ENCODE data around the gene CCDC92. TPM values are rescaled to one million over a fixed set of nuclear protein-coding genes. Genes with fewer than 3 reads are reported as not detected.

The CCDC92 gene
- total RNA-seq, 1 donor from 2014 or later = 17.6 TPM

GRCh38 chr12:123891516-123892179, 81.0 kb downstream of the CCDC92 start:
- intact Hi-C loops (cut with micrococcal nuclease) = no loop called here

DNA sequence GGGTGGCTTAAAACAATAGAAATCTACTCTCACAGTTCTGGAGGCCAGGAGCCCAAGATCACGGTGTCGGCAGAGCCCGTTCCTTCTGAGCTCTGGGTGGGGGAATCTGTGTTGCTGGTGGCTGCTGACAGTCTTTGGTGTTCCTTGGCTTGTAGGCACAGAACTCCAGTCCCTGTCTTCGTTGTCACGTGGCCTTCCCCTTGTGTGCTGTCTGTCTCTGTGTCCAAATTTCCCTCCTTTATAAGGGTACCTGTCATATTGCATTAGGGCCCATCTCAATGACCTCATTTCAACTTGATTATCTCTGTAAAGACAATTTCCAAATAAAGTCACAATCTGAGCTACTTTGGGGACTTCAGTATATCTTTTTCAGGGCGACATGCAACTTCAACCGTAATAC, 81.6 kb downstream of the CCDC92 start:
- intact Hi-C loops (cut with micrococcal nuclease) = no loop called here

DNA sequence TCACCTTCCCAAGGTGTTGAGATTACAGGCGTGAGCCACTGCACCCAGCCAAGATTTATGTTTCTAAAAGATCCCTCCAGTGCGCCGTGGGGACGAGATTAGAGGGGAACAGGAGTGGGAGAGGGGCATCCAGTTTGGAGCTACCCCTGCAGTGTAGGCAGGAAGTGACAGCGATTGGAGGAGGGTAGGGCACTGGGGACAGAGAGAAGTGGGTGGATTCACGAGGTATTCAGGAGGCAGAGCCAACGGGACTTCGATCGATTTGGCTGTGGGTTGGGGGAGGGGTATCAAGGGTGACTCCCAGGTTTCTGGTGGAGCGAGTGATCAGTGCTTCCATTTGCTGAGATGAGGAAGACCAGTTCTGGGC, 82.1 kb downstream of the CCDC92 start:
- intact Hi-C loops (cut with micrococcal nuclease) = no loop called here

GRCh38 chr12:123889848-123890535, 82.6 kb downstream of the CCDC92 start:
- intact Hi-C loops (cut with micrococcal nuclease) = no loop called here

GRCh38 chr12:123888989-123889388, 83.6 kb downstream of the CCDC92 start:
- intact Hi-C loops (cut with micrococcal nuclease) = no loop called here

DNA sequence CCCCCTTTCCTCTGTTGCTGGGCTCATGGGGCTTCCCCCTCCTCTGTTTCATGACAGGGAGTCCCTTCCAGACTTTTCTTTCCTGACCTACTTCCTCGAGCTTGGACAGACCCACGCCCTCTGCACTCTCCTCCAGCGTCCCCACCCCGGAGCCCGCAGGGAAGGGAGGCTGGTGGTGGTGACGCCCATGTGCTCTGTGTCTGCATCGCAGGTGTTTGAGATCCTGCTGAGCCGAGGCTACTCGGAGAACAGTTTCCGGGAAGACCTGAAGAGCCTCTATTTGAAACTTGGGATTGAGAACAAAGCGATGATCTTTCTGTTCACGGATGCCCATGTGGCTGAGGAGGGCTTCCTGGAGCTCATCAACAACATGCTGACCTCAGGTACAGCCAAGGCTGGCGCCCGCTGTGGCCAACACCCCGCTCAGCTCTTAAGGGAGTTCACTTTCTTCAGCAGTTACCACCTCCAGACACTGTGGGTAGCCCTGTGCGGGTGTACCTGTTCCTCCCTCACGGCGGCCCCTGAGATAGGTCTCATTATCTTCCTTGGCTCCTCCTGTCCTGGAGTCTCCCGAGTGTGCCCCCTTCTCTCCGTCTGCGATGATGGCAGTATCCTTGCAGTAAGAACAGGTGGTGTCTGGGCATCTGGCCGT, 85.6 kb downstream of the CCDC92 start:
- intact Hi-C loops (cut with micrococcal nuclease) = no loop called here

DNA sequence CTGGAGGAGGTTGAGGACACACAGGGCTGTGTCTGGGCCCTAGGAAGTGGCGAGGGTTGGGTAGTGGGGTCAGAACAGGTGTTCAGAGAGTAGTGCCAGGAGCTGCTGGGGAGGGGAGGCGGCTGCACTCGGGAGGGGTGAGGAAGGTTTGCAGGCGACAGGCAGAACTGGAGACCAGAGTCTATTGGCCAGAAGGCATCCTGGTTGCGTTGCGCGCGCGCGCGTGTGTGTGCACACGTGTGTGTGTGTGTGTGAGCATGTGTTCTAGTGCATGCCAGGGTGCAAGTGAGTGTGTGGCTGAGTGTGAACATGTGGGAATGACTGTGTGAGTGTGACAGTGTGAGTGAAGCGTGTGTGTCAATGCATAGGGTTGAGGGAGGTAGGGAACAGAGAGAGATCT, 86.4 kb downstream of the CCDC92 start:
- intact Hi-C loops (cut with micrococcal nuclease) = no loop called here

Other genes starting within 250 kb of the CCDC92 start
- gene DNAH10, start 210.5 kb downstream of the CCDC92 start, total RNA-seq = 0.14 and 0.25 TPM in 2 replicates
- 48.9 and 56.4 TPM in 2 replicates for gene ZNF664, start 384 bp upstream of the CCDC92 start, total RNA-seq